ENCODE measurements around the gene STARD6.

STARD6 gene

GRCh38 chr18:54357660-54358494, at the start of gene STARD6, which contains the start of gene C18orf54:
Gene STARD6, minus strand, starts transcription at chr18:54357858. Its CDS starts 3,285 bp downstream, at chr18:54354573.
Gene C18orf54, plus strand, starts transcription at chr18:54357906. Its CDS starts 2,667 bp downstream, at chr18:54360573.
- TF ChIP-seq CTCF (IDR thresholded peaks at IDR 0.05; ENCODE audit: borderline replicate concordance, insufficient read depth, low read depth, low read length): peak; percentile 73
- H3K4me3 ChIP-seq (ENCODE audit: low read depth, low read length): peak within 1 kb of the TSS; percentile 98

GRCh38 chr18:54405290-54405689, 47.6 kb upstream of the STARD6 start:
- H3K4me3 ChIP-seq (ENCODE audit: low read depth, low read length): no peak overlapping the region
- no peak for TF ChIP-seq CTCF (IDR thresholded peaks at IDR 0.05; ENCODE audit: borderline replicate concordance, insufficient read depth, low read depth, low read length)

GRCh38 chr18:54396760-54397159, 39.1 kb upstream of the STARD6 start:
- no peak for TF ChIP-seq CTCF (IDR thresholded peaks at IDR 0.05; ENCODE audit: borderline replicate concordance, insufficient read depth, low read depth, low read length)
- no peak overlapping the region for H3K4me3 ChIP-seq (ENCODE audit: low read depth, low read length)

GRCh38 chr18:54393648-54394294, 36.1 kb upstream of the STARD6 start:
- no peak overlapping the region for H3K4me3 ChIP-seq (ENCODE audit: low read depth, low read length)
- no peak for TF ChIP-seq CTCF (IDR thresholded peaks at IDR 0.05; ENCODE audit: borderline replicate concordance, insufficient read depth, low read depth, low read length)

GRCh38 chr18:54392543-54393023, 34.9 kb upstream of the STARD6 start:
- peak; percentile 52 for TF ChIP-seq CTCF (IDR thresholded peaks at IDR 0.05; ENCODE audit: borderline replicate concordance, insufficient read depth, low read depth, low read length)
- H3K4me3 ChIP-seq (ENCODE audit: low read depth, low read length): no peak overlapping the region

GRCh38 chr18:54390838-54391237, 33.2 kb upstream of the STARD6 start:
- no peak overlapping the region for H3K4me3 ChIP-seq (ENCODE audit: low read depth, low read length)
- TF ChIP-seq CTCF (IDR thresholded peaks at IDR 0.05; ENCODE audit: borderline replicate concordance, insufficient read depth, low read depth, low read length): no peak
